Ovary (tissue), 3 donors: Measurements from ENCODE around the gene TENT5C.

Experiments
- CTCF ChIP-seq, 3 donors: fragments of 450-650 bp in 2 of 3; fragments of 200-600 bp in 1 of 3; IDR thresholded peaks; one replicate each; pipeline versions ENCODE4 v1.5.1 to v1.8.0; 2016 to 2022; ENCODE audit warnings: antibody characterized with exemption in 3 of 3, mild to moderate bottlenecking in 1 of 3
- EP300 ChIP-seq: sonication (generic); formaldehyde crosslinking; IDR thresholded peaks from one replicate; pipeline ENCODE4 v1.6.1; 2017; ENCODE audit warnings: antibody characterized with exemption
- POLR2A ChIP-seq: fragments of 450-650 bp; IDR thresholded peaks from one replicate; pipeline ENCODE4 v1.6.1; 2017; ENCODE audit warnings: antibody characterized with exemption, mild to moderate bottlenecking, moderate library complexity
- donor health status: DM: no; HTN: no; CAD: no.

GRCh38 chr1:117646956-117647355, 41.1 kb downstream of the TENT5C start:
- no peak for TF ChIP-seq CTCF (IDR thresholded peaks at IDR 0.05)
- no peak for TF ChIP-seq POLR2A
- no peak for TF ChIP-seq EP300
